ENCODE measurements around the gene BCL10.

Gene BCL10

DNA sequence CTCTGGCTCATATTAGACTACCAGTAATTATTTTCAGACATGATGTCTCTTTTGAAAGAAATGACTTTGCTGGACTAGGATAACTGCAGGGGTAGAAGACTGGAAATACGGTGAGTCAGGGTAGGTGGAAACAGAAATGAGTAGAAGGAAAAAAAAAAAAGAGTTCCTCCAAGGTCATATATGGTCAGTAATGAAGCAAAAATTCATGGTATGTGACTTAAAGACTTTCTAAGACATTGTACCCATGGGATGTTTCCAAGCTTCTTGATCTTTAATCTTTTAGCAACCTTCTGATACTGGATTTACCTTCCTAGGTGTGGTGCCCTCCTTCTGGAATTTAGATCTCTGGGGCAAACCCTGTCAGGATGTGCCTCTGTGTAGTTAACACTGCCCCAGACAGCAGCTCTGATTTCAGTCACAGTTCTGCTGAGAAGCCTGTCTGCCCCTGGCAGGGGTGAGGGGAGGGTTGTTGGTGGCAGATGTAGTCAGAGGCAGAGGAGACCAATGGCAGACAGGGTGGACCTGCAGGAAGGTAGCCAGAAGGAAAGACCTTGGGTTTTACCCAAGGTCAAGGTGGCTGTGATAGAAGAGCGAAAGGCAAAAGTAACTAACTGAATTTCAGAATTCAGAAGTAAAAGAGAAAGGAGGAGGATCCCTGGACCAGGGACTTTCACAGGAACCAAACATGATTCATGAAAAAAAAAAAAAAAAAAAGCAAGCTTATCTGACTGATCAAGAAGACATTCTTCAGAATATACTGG, 44.1 kb upstream of the BCL10 start:
- Mint-ChIP-seq H3K27me3 (ENCODE audit: low read depth, poor library complexity) (no peaks in the 10 kb centered on the region), H3K9me3 (no peaks in the 10 kb centered on the region), H3K4me3 (no peak overlapping the region), H3K27ac (no peak overlapping the region), H3K36me3 (ENCODE audit: low read depth) (no peaks in the 10 kb centered on the region), H3K4me1 (no peaks in the 10 kb centered on the region)
- TF ChIP-seq, protein P1, sequence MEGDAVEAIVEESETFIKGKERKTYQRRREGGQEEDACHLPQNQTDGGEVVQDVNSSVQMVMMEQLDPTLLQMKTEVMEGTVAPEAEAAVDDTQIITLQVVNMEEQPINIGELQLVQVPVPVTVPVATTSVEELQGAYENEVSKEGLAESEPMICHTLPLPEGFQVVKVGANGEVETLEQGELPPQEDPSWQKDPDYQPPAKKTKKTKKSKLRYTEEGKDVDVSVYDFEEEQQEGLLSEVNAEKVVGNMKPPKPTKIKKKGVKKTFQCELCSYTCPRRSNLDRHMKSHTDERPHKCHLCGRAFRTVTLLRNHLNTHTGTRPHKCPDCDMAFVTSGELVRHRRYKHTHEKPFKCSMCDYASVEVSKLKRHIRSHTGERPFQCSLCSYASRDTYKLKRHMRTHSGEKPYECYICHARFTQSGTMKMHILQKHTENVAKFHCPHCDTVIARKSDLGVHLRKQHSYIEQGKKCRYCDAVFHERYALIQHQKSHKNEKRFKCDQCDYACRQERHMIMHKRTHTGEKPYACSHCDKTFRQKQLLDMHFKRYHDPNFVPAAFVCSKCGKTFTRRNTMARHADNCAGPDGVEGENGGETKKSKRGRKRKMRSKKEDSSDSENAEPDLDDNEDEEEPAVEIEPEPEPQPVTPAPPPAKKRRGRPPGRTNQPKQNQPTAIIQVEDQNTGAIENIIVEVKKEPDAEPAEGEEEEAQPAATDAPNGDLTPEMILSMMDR (IDR thresholded peaks at IDR 0.05), result no peak
- no peak for DNase-seq

DNA sequence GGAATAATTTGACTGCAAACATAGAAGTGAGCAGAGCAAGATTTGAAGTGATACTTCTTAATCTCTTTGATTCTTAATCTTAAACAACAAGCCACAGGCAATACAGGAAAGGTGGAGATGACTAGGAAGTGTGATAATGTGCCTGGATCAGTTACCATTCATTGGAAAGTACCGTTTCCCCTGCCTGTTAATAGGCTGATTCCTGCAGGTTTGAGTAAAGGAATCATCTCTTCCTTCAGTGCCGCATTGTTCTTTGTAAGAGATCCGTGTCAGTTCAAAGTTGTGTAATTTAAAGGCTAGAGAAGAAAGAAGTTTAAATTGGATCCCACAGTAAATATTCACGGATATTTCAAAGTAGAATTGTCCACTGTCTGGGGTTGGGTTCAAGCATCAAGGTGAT, 43.5 kb upstream of the BCL10 start:
- DNase-seq, result no peak
- Mint-ChIP-seq H3K9me3 (no peaks in the 10 kb centered on the region), H3K27ac (no peak overlapping the region), H3K4me1 (no peaks in the 10 kb centered on the region), H3K27me3 (ENCODE audit: low read depth, poor library complexity) (no peaks in the 10 kb centered on the region), H3K4me3 (no peak overlapping the region), H3K36me3 (ENCODE audit: low read depth) (no peaks in the 10 kb centered on the region)
- TF ChIP-seq, protein P1 (IDR thresholded peaks at IDR 0.05), result no peak

DNA sequence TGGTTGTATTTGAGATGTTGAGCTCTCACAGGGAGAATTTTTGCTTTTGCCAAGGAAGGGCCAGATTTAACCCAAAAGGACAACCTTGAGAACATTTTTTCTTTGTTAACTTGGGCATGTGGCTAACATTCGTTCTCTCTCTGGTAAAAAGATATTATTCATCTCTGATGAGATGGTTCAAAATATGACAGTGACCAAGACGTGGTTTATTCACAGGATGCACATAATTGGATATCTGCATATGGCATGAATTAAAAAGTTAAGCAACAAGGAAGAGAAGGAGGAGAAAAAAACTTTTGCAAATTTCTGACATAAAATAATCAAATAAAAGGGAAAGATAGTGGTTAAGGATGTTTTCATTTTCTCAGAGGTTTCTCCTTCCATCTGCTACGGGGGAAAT, 43.1 kb upstream of the BCL10 start:
- no peaks in the 10 kb centered on the region for H3K9me3 Mint-ChIP-seq
- no peaks in the 10 kb centered on the region for H3K4me1 Mint-ChIP-seq
- H3K36me3 Mint-ChIP-seq (ENCODE audit: low read depth), result no peaks in the 10 kb centered on the region
- no peak overlapping the region for H3K27ac Mint-ChIP-seq
- DNase-seq, result no peak
- TF ChIP-seq, protein P1 (IDR thresholded peaks at IDR 0.05), result no peak
- H3K27me3 Mint-ChIP-seq (ENCODE audit: low read depth, poor library complexity), result no peaks in the 10 kb centered on the region
- H3K4me3 Mint-ChIP-seq, result no peak overlapping the region

DNA sequence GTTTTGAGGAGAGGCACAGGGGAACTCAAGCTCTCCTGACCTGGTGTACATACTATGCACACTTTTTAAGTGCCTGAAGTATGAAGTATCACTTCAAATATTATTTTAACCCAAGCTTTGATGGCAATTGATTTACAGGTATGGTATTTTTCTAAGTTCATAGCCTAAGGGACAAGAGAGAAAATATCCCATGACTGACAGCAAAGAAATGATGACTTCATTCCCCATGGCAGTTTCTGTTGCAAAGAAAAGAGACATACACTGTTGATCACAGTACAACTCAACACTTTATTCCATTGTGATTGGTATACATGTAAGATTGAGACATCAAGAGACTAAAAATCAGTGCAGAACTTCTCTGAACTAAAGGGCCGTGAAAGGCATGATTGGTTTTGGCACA, 41.8 kb upstream of the BCL10 start:
- no peak for DNase-seq
- Mint-ChIP-seq H3K4me3 (no peak overlapping the region), H3K27ac (no peak overlapping the region), H3K4me1 (no peaks in the 10 kb centered on the region), H3K9me3 (no peaks in the 10 kb centered on the region), H3K36me3 (ENCODE audit: low read depth) (no peaks in the 10 kb centered on the region), H3K27me3 (ENCODE audit: low read depth, poor library complexity) (no peaks in the 10 kb centered on the region)
- TF ChIP-seq, protein P1 (IDR thresholded peaks at IDR 0.05), result no peak

DNA sequence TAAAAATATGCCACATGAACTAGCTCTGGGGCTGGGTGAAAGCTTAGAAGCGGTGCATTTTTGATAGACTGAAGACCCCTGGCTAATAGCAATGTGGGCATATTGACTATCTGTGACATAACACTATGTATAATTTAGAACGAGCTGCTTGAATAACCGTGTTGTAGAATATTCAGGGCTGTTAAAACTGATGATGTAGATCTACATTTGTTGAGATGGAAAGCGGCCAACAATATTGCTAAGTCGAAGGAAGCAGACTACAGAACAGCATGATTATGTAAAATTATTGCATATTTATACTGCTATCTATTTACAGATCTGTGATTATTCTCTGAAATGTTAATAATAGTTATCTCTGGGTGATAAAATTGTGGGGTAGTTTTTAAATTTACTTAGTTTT, 41.1 kb upstream of the BCL10 start:
- Mint-ChIP-seq H3K36me3 (ENCODE audit: low read depth) (no peaks in the 10 kb centered on the region), H3K9me3 (no peaks in the 10 kb centered on the region), H3K4me3 (no peak overlapping the region), H3K27ac (no peak overlapping the region), H3K27me3 (ENCODE audit: low read depth, poor library complexity) (no peaks in the 10 kb centered on the region), H3K4me1 (no peaks in the 10 kb centered on the region)
- no peak for DNase-seq
- TF ChIP-seq, protein P1 (IDR thresholded peaks at IDR 0.05), result no peak

DNA sequence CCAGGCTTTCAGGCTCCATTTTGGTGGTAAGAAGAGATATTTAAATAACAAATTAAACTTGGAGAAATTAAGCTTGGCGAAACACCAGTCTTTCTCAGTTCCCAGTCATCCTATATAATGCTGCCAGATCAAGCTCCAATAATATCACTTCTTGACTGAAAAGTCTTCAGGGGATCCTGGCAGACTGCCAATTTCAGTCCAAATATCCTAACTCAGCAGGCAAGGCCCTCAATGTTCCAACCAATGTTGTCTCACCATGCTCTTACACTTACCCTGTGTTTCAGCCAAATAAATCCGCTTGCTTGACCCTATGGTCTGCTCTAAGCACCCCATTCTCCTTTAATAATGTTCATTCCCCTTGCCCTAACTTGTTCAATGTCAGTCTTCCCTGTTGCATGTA, 39.9 kb upstream of the BCL10 start:
- Mint-ChIP-seq H3K9me3 (no peaks in the 10 kb centered on the region), H3K4me1 (no peaks in the 10 kb centered on the region), H3K27ac (no peak overlapping the region), H3K27me3 (ENCODE audit: low read depth, poor library complexity) (no peaks in the 10 kb centered on the region), H3K4me3 (no peak overlapping the region), H3K36me3 (ENCODE audit: low read depth) (no peaks in the 10 kb centered on the region)
- no peak for DNase-seq
- TF ChIP-seq, protein P1 (IDR thresholded peaks at IDR 0.05), result no peak

Data from nephron progenitor cell (in vitro differentiated cells).